Stimulated activated CD8-positive, alpha-beta memory T cell treated with anti-CD3 and anti-CD28 coated beads, Interleukin-12 subunit alpha, Interleukin-12 subunit beta, amount 100 ng/mL, for 1 hour (primary cell): ENCODE data around the gene SPATA13.

Experiments used
- DNase-seq: peaks from one replicate; pipeline ENCODE4 v3.0.0-alpha.2; 2020; ENCODE audit warnings: low read depth

Gene SPATA13

GRCh38 chr13:24141333-24141910 is 19.1 kb upstream of the SPATA13 start:
- DNase-seq, result no peak

DNA sequence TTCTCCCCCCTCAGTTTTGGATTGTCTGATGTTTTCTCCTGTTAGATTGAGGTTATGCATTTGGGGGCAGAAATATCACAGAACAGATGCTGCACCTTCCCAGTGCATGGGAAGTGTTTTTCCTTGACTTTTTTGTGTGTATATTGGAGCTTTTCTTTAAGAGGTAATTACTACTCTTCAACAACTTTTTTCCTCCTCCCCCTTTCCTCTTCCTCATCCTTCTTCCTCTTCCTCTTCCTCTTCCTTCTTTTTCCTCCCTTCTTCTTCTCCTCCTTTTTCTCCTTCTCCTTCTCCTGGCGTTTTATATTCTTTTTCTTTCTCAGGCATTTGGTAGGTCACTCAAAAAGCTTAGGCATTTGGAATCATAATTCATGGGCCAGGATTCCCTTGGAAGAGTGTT is 18.1 kb upstream of the SPATA13 start:
- DNase-seq, result no peak

DNA sequence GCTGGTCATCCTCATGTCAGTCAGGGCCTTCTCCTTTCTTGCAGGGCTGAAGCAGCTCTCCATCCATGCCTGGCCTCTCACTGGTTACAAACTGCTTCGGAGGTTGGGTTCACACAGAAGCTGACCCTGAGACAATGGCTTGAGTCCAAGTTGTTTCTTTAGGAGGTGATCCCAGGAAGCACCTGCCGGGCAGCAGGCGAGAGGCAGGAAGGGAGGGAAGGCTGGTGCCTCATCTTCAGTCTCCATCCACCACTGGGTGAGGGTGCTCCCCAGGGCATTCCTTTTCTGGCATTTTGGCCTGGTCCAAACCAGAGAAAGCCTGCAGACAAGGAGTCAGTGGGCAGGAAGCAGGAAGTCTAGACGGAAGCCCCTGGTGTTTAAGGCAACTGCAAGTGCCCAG is 17.6 kb upstream of the SPATA13 start:
- DNase-seq, result no peak

DNA sequence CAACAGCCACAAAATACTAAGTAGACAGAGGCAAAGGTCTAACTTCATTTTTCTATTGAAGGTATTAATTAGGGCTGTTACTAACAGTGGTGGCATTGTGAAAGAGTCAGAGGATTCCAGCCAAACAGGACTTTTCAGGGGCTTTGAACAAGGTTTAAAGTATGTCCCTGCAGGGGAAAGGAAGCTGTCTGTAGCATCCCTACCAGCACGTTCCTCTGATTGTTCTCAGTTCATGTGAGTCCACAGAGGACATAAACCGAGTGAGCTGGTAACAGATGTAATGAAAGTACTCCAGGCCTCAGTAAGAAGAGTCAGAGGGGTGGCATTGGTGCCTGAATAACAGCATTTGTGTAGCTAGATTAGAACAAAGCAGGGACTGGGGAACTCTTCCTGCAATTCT is 15.3 kb upstream of the SPATA13 start:
- no peak for DNase-seq

GRCh38 chr13:24145674-24146073 is 14.8 kb upstream of the SPATA13 start:
- DNase-seq, result no peak

DNA sequence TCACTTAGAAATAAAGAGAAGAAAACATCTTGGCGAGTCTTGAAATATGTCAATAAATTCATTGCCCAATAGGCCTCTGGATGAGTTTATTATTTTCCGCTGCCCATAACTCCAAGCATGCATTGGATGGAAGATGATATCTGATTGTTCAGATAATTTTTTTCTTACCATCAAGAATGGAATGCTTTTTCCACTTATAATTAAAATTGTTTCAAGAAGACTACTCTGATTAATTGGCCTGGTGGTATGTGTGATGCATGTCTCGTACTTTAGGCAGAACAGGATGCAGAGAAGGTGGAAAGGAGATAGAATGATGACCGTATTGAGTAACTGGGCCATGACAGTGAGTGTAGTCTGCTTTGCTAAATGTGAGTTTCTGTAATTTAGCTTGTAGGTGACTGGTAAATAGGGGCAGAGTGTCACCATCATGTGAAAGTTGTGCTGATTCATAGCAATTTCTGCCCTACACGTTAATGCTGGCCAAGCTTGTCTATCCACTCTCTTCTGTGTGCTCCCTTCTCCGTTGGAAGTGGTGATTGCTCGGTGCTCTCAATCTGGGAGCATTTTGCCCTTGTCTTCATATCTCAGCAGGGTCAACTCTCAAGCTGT is 13.5 kb upstream of the SPATA13 start:
- no peak for DNase-seq

- no peak for DNase-seq
These were observed 13.0 kb upstream of the SPATA13 start for GRCh38 chr13:24147570-24147963.

- no peak for DNase-seq
These were observed 11.9 kb upstream of the SPATA13 start for GRCh38 chr13:24148414-24149235.

GRCh38 chr13:24149246-24150032 is 11.1 kb upstream of the SPATA13 start:
- no peak for DNase-seq

- no peak for DNase-seq
These were observed 9.9 kb upstream of the SPATA13 start for GRCh38 chr13:24150572-24150971.

DNA sequence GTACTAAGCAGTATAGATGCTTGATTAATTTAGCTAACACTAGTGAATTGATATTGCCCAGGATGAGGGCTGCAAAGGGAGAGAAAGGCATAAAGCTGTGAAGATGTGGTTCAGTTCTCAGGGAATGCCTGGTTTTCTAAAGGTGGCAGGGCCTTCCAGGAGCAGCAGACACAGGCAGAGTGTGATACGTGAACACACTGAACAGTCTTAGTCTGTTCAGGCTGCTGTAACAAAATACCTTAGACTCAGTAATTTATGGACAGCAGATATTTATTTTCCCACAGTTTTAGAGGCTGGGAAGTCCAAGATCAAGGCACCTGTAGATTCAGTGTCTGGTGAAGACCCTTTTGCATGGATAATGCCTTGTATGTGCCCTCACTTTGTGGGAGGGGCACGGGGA is 8.7 kb upstream of the SPATA13 start:
- DNase-seq, result no peak

DNA sequence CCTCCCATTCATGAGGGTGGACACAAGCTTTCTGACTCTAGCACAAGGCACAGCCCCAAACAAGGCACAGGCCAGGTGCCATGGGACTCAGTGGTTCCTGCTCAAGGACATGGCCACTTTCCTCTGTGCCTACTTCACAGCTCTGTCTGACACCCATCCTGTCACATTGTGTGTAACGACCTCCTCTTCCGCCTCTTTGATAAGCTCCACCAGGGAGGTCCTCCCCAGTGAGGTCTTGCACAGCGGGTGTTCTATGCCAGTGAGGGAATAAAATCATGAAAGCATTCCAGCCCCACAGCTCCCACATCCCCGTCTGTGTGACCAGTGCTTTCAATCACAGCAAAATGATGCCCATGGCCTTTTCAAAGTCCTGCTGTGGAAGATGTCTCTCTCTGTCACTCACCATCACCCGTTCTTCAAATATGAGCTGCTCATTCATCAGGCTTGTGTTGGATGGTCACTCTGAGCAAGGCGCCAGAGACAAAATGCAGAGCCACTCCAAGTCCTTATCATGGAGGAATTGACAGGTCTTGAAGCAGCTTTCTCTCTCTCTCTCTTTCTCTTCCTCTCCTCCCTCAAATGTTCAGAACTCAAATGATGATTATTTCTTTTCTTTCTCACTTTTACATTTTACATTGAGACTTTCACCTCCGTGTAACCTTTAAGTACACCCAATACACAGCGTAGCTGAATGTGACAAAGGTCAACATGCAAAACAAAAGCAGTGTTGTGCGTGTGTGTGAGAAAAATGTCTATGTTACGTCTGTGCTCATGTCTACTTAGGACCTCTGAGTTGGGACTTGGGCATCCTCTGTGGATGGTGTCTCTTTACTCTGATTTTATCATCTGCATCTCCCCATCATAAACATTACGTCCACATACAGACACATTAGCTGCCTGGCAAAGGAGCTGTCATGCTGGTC is 8.0 kb upstream of the SPATA13 start:
- no peak for DNase-seq

DNA sequence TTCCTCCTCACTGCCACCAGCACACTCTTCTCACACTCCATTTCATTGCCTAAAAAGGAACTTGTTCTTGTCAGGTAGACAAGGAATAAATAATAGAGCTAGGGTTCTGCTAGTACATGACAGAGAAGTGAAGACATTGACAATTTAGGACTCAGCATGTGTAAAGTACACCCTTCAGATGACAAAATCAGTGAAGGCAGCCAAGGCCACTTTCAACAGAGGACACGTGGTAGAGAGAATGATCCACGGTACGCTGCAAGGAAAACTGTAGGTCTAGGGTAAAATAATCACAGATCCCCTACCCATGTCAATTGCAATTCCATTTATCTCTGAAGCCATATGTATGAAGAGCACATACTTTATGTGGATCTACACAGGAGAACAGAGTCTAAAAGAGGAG is 7.2 kb upstream of the SPATA13 start:
- DNase-seq, result no peak

DNA sequence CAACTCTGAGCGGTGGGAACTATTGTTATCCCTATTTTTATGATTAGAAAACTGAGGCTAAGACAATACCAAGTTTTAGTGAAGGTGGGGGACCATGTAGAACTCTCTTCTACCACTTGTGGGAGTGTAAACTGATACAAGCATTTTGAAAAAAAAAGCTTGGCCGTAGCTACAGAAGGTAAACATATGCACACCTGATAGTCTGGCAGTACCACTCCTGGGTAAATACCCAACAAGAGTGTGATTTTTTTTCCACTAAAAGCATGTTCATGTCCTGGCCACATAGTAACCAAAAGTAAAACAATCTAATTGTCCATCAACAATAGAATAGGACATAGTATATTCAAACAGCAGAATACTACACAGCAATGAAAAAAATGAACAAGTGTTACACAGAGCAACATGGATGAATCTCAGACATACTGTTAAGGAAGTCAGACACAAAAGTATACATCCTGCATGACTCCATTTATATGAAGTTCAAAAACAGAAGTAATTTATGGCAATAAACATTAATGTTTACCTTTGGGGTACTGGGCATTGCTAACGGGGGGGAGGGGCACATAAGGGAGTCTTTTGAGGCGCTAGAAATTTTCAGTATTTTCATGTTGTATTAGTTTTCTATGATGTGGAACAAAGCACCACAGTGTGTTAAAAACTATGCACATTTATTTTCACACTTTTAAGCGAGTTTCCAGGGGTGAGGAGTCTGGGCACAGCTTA is 6.4 kb upstream of the SPATA13 start:
- no peak for DNase-seq

DNA sequence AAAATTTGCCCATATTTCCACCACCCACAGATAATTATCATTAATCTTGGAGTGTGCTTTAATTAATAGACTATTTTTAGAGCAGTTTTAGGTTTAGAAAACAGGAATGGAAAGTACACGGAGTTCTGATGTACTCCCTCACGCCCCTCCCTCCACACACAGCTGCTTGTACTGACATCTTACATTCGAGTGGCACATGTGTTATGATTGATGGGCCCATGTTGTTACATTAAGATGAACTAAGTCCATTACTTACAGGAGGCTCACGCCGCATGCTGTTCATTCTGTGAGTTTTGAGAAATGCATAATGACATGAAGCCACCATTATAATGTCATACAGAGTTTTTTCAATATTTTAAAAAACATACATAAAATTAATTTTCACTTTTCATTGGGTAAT is 1.2 kb upstream of the SPATA13 start:
- DNase-seq, result no peak

GRCh38 chr13:24161010-24161775 is 673 bp downstream of the SPATA13 start:
- DNase-seq, result peak; percentile 17

DNA sequence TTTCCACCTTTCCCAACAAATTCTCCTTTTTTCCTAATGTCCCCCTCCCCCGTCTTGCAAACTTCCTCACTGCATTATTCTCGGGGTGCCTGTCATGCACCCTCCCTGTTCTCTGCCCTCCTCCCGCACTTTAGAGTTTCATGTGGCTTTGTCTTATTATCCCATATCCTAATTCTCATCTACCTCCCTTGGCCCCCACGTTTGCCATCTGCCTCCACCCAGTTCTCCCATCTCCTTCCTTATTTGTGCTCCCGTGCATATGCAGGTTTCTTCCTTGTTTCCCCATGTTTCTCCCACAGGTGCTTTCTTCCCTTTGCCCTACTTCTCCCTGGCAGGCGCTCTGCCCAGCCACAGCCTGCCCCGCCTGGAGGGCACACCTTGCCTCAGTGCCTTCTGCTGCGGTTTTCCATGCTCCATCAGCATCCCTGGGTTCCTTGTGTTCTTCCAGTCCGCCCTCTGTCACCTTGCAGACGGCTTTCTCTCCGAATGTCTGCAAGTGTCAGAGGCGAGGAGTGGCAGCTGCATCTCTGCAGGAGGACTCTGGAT is 1.5 kb downstream of the SPATA13 start:
- DNase-seq, result no peak

- no peak for DNase-seq
These were observed 2.1 kb downstream of the SPATA13 start for GRCh38 chr13:24162604-24163003.

DNA sequence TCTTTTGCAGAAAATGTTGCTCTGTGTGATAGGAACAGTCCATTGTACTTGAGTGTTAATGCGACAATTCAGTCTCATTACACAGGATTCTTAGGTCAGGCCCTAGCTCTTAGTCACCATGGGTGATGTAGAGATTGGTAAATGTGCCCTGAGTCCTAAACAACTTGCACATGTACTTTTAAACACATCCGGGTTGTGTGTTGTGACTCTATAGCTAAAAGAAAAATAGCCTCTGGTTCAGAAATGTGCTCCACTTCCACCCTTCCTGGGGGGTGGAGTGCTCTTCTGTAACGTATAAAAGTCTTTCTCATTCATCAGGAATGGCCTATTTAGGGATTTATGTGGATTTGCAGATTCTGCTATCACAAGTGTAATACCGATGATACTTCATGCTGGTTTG is 5.2 kb downstream of the SPATA13 start:
- DNase-seq, result no peak

- no peak for DNase-seq
These were observed 6.0 kb downstream of the SPATA13 start for GRCh38 chr13:24166561-24166960.
